Esophagus muscularis mucosa (tissue), 3 donors: ENCODE data around the gene ARX.

Experiments used
- POLR2AphosphoS5 ChIP-seq, 2 donors: sonication (generic); formaldehyde crosslinking; IDR thresholded peaks; one replicate each; pipeline ENCODE4 v1.6.1; 2017; ENCODE audit warnings: antibody characterized with exemption in 2 of 2
- TF ChIP-seq, protein P1 (sequence below), 3 experiments: fragments of 200-600 bp in 2 of 3; fragments of 450-650 bp in 1 of 3; sonication (generic) in 2 of 3; IDR thresholded peaks; one replicate each; pipeline ENCODE4 v1.5.1; 2017 to 2019; ENCODE audit warnings: antibody characterized with exemption in 3 of 3, mild to moderate bottlenecking in 2 of 3, moderate library complexity in 1 of 3

DNA sequence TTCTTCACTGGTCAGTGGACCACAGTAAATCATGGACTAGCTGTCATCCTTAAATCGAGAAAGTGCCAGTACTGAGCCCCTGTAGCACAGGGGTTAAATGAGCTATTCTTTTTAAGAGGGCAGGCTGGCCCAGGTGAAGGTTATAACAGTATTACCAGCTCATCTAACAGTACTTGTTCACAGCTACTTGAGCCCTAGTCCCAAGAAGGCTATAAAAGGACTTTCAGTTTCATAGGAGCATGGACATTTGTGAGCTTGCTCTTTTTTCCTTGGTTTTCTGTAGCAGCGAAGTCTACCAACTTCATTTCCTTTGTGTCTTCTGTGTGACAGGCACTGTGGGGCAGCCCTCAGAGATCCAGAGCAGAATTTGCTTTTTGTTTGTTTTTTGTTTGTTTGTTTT is 61.0 kb downstream of the ARX start:
- no peak for TF ChIP-seq POLR2AphosphoS5 (IDR thresholded peaks at IDR 0.05)
- TF ChIP-seq, protein P1, sequence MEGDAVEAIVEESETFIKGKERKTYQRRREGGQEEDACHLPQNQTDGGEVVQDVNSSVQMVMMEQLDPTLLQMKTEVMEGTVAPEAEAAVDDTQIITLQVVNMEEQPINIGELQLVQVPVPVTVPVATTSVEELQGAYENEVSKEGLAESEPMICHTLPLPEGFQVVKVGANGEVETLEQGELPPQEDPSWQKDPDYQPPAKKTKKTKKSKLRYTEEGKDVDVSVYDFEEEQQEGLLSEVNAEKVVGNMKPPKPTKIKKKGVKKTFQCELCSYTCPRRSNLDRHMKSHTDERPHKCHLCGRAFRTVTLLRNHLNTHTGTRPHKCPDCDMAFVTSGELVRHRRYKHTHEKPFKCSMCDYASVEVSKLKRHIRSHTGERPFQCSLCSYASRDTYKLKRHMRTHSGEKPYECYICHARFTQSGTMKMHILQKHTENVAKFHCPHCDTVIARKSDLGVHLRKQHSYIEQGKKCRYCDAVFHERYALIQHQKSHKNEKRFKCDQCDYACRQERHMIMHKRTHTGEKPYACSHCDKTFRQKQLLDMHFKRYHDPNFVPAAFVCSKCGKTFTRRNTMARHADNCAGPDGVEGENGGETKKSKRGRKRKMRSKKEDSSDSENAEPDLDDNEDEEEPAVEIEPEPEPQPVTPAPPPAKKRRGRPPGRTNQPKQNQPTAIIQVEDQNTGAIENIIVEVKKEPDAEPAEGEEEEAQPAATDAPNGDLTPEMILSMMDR (IDR thresholded peaks at IDR 0.05), result no peak
